GM12874 (cell line): ENCODE measurements around the gene SEPTIN6.

ENCODE experiments used
- CTCF ChIP-seq: IDR thresholded peaks from 2 replicates; pipeline ENCODE4 v1.5.1; 2011; ENCODE audit warnings: low read depth, mild to moderate bottlenecking, control low read depth, low read length, moderate library complexity; ENCODE audit not compliant: insufficient read depth

Gene SEPTIN6

GRCh38 chrX:119693040-119693995, at the start of gene SEPTIN6:
Gene SEPTIN6 (minus strand): TSS chrX:119693168. CDS start chrX:119693105, 63 bp downstream.
- TF ChIP-seq CTCF: 0 out of 2 replicates have a peak, but pooled peaks have one; percentile 6

- no peak for TF ChIP-seq CTCF
Measured at GRCh38 chrX:119738742-119739141, 45.8 kb upstream of the SEPTIN6 start.

- TF ChIP-seq CTCF: no peak
Measured at GRCh38 chrX:119736206-119736764, 43.3 kb upstream of the SEPTIN6 start.

- TF ChIP-seq CTCF: no peak
Measured at GRCh38 chrX:119735467-119735866, 42.5 kb upstream of the SEPTIN6 start.

- TF ChIP-seq CTCF: no peak
Measured at GRCh38 chrX:119734897-119735339, 42.0 kb upstream of the SEPTIN6 start.

- peak; percentile 50 for TF ChIP-seq CTCF
Measured at GRCh38 chrX:119729408-119730201, 36.6 kb upstream of the SEPTIN6 start.

- TF ChIP-seq CTCF: no peak
Measured at GRCh38 chrX:119728487-119728886, 35.5 kb upstream of the SEPTIN6 start.
